Psoas muscle (tissue), 8 donors: ENCODE data around the gene NPTXR. TPM values are rescaled to one million over a fixed set of nuclear protein-coding genes. Genes with fewer than 3 reads are reported as not detected.

Experiments
- ATAC-seq, 4 donors: fragments of 200-7000 bp; cut with Tn5 transposase; one replicate each; pipeline ENCODE4 v1.9.1; 2020; ENCODE audit warnings: moderate library complexity in 3 of 4, mild to moderate bottlenecking in 2 of 4
- DNase-seq, 2 donors: peaks; one replicate each; pipeline ENCODE4 v3.0.0-alpha.2; 2020
- H3K27ac ChIP-seq: fragments of 200-600 bp; one replicate; pipeline ENCODE4 v1.8.0; 2022
- H3K27me3 ChIP-seq, 3 donors: fragments of 200-600 bp in 1 of 3; one replicate each; pipeline versions ENCODE4 v1.6.1 to v1.8.0; 2013 to 2022; ENCODE audit warnings: low read length in 2 of 3, mild to moderate bottlenecking in 2 of 3, moderate library complexity in 1 of 3; ENCODE audit not compliant: insufficient read depth in 3 of 3
- H3K36me3 ChIP-seq, 2 donors: fragments of 200-600 bp in 1 of 2; one replicate each; pipeline versions ENCODE4 v1.6.1 to v1.8.0; 2013 to 2022; ENCODE audit warnings: low read depth in 1 of 2, mild to moderate bottlenecking in 1 of 2, moderate library complexity in 1 of 2; ENCODE audit not compliant: insufficient read depth in 1 of 2
- H3K4me1 ChIP-seq: fragments of 200-600 bp; one replicate; pipeline ENCODE4 v1.8.0; 2022
- H3K4me3 ChIP-seq: fragments of 200-600 bp; one replicate; pipeline ENCODE4 v1.8.0; 2022; ENCODE audit warnings: mild to moderate bottlenecking
- H3K9me3 ChIP-seq: fragments of 200-600 bp; one replicate; pipeline ENCODE4 v1.8.0; 2022
- WGBS, 3 donors: extraction: QIAGEN DNeasy Blood & Tissue Kit; methylation state at CpG; one replicate each; pipeline versions ENCODE4 v1.1.6 to v1.1.7; 2013; 5-methylcytosine and 5-hydroxymethylcytosine counted together
- intact Hi-C, 2 donors: fragments of 100-400 bp; cut with DNase I; formaldehyde crosslinking; loops; one replicate each; pipeline versions ENCODE4 v1.11.0 to v1.14.2; 2022
- polyA plus RNA-seq, 3 donors: library from polyadenylated mRNA; stranded (reverse); fragments of 200-250 nt; gene quantifications; one replicate each; pipeline ENCODE4 v1.2.3, GENCODE V29; 2013
- total RNA-seq, 4 donors: library from RNA; stranded (reverse); fragmentation: NEBNext Ultra II Directional in 2 of 4; extraction: Animal tissue kit (Norgen Biotek cat#: 25700) in 2 of 4; gene quantifications; one replicate each; pipeline versions ENCODE4 v1.2.1 to v1.2.4, GENCODE V29; 2021 to 2023
- TF ChIP-seq, protein P1 (sequence below): fragments of 200-600 bp; IDR thresholded peaks from one replicate; pipeline ENCODE4 v1.8.0; 2022; ENCODE audit warnings: antibody characterized with exemption
- donor health status: healthy with polysubstance abuse.
- donor health status: DM: no; HTN: no; CAD: no; lungs with moderate emphysema.
- donor health status: Bipolar disorder and iron deficiency.
- donor health status: healthy.
- donor health status: DM: yes; HTN: yes; CAD: no.
- donor health status: DM: no; HTN: no; CAD: no.
- donor health status: DM: no; HTN: no; CAD: no.
- donor health status: DM: yes; HTN: yes; CAD: no.

NPTXR gene
- total and polyA plus RNA-seq, 7 donors, result 0.15 to 1.7 (median 0.39) TPM

- Histone ChIP-seq H3K4me3 (peak overlapping the region; percentile 97), H3K27me3 (no peaks in the 10 kb centered on the region), H3K4me1 (peaks cover 20% of the 10 kb centered on the region), H3K36me3 (peaks cover 0 to 34% of the 10 kb centered on the region in 2 donors), H3K9me3 (no peaks in the 10 kb centered on the region), H3K27ac (peak overlapping the region; percentile 72)
- TF ChIP-seq, protein P1, sequence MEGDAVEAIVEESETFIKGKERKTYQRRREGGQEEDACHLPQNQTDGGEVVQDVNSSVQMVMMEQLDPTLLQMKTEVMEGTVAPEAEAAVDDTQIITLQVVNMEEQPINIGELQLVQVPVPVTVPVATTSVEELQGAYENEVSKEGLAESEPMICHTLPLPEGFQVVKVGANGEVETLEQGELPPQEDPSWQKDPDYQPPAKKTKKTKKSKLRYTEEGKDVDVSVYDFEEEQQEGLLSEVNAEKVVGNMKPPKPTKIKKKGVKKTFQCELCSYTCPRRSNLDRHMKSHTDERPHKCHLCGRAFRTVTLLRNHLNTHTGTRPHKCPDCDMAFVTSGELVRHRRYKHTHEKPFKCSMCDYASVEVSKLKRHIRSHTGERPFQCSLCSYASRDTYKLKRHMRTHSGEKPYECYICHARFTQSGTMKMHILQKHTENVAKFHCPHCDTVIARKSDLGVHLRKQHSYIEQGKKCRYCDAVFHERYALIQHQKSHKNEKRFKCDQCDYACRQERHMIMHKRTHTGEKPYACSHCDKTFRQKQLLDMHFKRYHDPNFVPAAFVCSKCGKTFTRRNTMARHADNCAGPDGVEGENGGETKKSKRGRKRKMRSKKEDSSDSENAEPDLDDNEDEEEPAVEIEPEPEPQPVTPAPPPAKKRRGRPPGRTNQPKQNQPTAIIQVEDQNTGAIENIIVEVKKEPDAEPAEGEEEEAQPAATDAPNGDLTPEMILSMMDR, result peak; percentile 93
- 9 to 16% (median 14%) methylated on average over 12 of the region's 12 CpGs for WGBS, 3 donors
- ATAC-seq, result peak; percentile 44 to 69 (median 57)
- DNase-seq, result peak; percentile 88 to 95
- intact Hi-C loops, result loop anchor here (1.0 to 10.0 kb wide), 4 partner anchors 57 to 444 kb away; partner anchors contain the start of gene RPL3 (in 1 of the 2)
Observed at GRCh38 chr22:38870312-38870741, 26.5 kb upstream of the NPTXR start.

DNA sequence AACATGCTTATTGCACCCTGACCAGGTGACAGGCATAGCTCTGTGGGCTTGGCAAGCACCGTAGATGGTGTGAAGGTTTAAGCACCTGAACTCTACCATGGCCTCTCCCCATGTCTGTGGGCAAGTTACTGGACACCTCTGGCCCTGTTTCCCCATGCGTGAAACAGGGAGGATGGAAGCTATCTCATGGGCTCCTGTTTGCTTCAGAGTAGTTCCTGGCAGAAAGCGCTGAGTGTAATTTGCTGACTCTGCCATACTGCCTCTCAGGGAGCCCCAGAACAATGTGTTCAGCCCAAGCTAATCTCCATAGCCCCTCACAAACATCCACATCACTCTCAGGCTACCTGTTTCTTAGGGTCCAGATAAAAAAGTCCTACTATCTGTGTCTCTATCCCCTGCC lies 25.8 kb upstream of the NPTXR start:
- H3K9me3 ChIP-seq, result no peaks in the 10 kb centered on the region
- H3K27ac ChIP-seq, result no peak overlapping the region
- TF ChIP-seq, protein P1, result no peak
- 87 to 89% (median 87%) methylated on average over 3 of the region's 3 CpGs for WGBS, 3 donors
- intact Hi-C loops, result loop anchor here (1.0 to 10.0 kb wide), 5 partner anchors 58 to 445 kb away; partner anchors contain the start of gene RPL3 (in 1 of the 2)
- peaks cover 0 to 37% of the 10 kb centered on the region in 2 donors for H3K36me3 ChIP-seq
- peaks cover 20% of the 10 kb centered on the region for H3K4me1 ChIP-seq
- no peak overlapping the region for H3K4me3 ChIP-seq
- no peak for ATAC-seq
- no peaks in the 10 kb centered on the region for H3K27me3 ChIP-seq
- DNase-seq, result no peak

GRCh38 chr22:38868886-38869381 lies 25.1 kb upstream of the NPTXR start:
- Histone ChIP-seq H3K27me3 (no peaks in the 10 kb centered on the region), H3K27ac (no peak overlapping the region), H3K4me3 (no peak overlapping the region), H3K9me3 (no peaks in the 10 kb centered on the region), H3K36me3 (peaks cover 0 to 37% of the 10 kb centered on the region in 2 donors), H3K4me1 (peaks cover 20% of the 10 kb centered on the region)
- peak; percentile 83 to 90 for DNase-seq
- 9 to 14% (median 11%) methylated on average over 8 of the region's 8 CpGs for WGBS, 3 donors
- ATAC-seq, result peak; percentile 48 to 53 (median 51)
- intact Hi-C loops, result loop anchor here (5.0 kb wide), 1 partner anchor 253 kb away; no protein-coding TSS in a partner anchor
- TF ChIP-seq, protein P1, result peak; percentile 89

GRCh38 chr22:38868286-38868721 lies 24.5 kb upstream of the NPTXR start:
- DNase-seq, result no peak
- no peak overlapping the region for H3K27ac ChIP-seq
- intact Hi-C loops, result loop anchor here (5.0 kb wide), 1 partner anchor 254 kb away; no protein-coding TSS in a partner anchor
- TF ChIP-seq, protein P1, result no peak
- ATAC-seq, result no peak
- 86 to 90% (median 87%) methylated on average over 8 of the region's 8 CpGs for WGBS, 3 donors
- H3K9me3 ChIP-seq, result no peaks in the 10 kb centered on the region
- no peaks in the 10 kb centered on the region for H3K27me3 ChIP-seq
- peaks cover 20% of the 10 kb centered on the region for H3K4me1 ChIP-seq
- no peak overlapping the region for H3K4me3 ChIP-seq
- peaks cover 0 to 37% of the 10 kb centered on the region in 2 donors for H3K36me3 ChIP-seq
